HCT116 (cell line): ENCODE results near the gene LSM10. TPM values are rescaled to one million over a fixed set of nuclear protein-coding genes. Genes with fewer than 3 reads are reported as not detected.
A peak's percentile ranks its signal among the peaks of the same experiment; 100 is the strongest.

ENCODE experiments used
- ATAC-seq: fragments of 200-7000 bp; cut with Tn5 transposase; 2 replicates; pipeline ENCODE4 v1.9.1; 2020; ENCODE audit warnings: mild to moderate bottlenecking, moderate library complexity
- BruUV-seq: library from RNA; stranded (reverse); fragments of 400-500 nt; replicated peaks from 2 replicates; lab custom pipeline; 2021; lab: Mats Ljungman, UMichigan
- CTCF ChIA-PET: fragments of 300-600 bp; sonication (Branson Sonifier 250); formaldehyde crosslinking; loops from one replicate; lab custom pipeline; 2021; ENCODE audit warnings: antibody characterized with exemption; lab: Charles Lee
- POLR2A ChIA-PET: fragments of 300-600, 350-600 bp; sonication (Branson Sonifier 250); formaldehyde crosslinking; loops from one replicate; lab custom pipeline; 2021; ENCODE audit warnings: antibody characterized with exemption; lab: Charles Lee
- RAD21 ChIA-PET, 2 experiments: fragments of 300-600 bp; sonication (Branson Sonifier 250); formaldehyde crosslinking; loops; one replicate each; lab custom pipeline; 2023; ENCODE audit warnings: low total read pairs in 2 of 2; ENCODE audit not compliant: uncharacterized antibody in 2 of 2, unreplicated experiment in 2 of 2, low non-redundant PET in 1 of 2; lab: Charles Lee
- DNase-seq: peaks from one replicate; pipeline ENCODE4 v3.0.0-alpha.2; 2010; ENCODE audit warnings: low read depth, low spot score
- H2AFZ ChIP-seq: fragments of 200-600 bp; shearing (Covaris generic), sonication (generic); 2 replicates; pipeline ENCODE4 v1.6.1; 2017; ENCODE audit warnings: low read depth, mixed run types, mixed read lengths, antibody characterized with exemption, low read length; ENCODE audit not compliant: poor library complexity, severe bottlenecking
- H3K27ac ChIP-seq: 2 replicates; pipeline ENCODE4 v1.5.1; 2012; ENCODE audit warnings: low read depth, low read length
- H3K27me3 ChIP-seq: fragments of 200-600 bp; sonication (generic); 2 replicates; pipeline ENCODE4 v1.6.1; 2016; ENCODE audit warnings: mixed run types, low read length, mixed read lengths; ENCODE audit not compliant: insufficient read depth
- H3K36me3 ChIP-seq, 2 experiments: fragments of 200-500 bp in 1 of 2; fragments of 200-600 bp in 1 of 2; sonication (Bioruptor generic) in 1 of 2; sonication (generic) in 1 of 2; 2 replicates each; pipeline versions ENCODE4 v1.5.1 to v1.6.1; 2014 to 2016; ENCODE audit warnings: low read length in 2 of 2, inconsistent platforms in 1 of 2, mixed read lengths in 1 of 2, mixed run types in 1 of 2; ENCODE audit not compliant: insufficient read depth in 2 of 2, control insufficient read depth in 1 of 2
- H3K4me1 ChIP-seq, 2 experiments: fragments of 200-600 bp in 1 of 2; sonication (generic) in 1 of 2; 2 replicates each; pipeline versions ENCODE4 v1.5.1 to v1.6.1; 2012 to 2017; ENCODE audit warnings: low read length in 2 of 2, inconsistent platforms in 1 of 2, mild to moderate bottlenecking in 1 of 2, mixed read lengths in 1 of 2, mixed run types in 1 of 2, moderate library complexity in 1 of 2; ENCODE audit not compliant: insufficient read depth in 2 of 2, control insufficient read depth in 1 of 2
- H3K4me2 ChIP-seq: fragments of 200-600 bp; sonication (generic); 2 replicates; pipeline ENCODE4 v1.6.1; 2017; ENCODE audit warnings: mixed run types, low read length, mixed read lengths
- H3K4me3 ChIP-seq, 2 experiments: fragments of 200-600 bp in 1 of 2; sonication (generic) in 1 of 2; replicated peaks in 1 of 2; 2 replicates each; pipeline ENCODE4 v1.5.1; 2011 to 2016; ENCODE audit warnings: low read length in 2 of 2, control low read depth in 1 of 2, low read depth in 1 of 2, mild to moderate bottlenecking in 1 of 2, mixed read lengths in 1 of 2, mixed run types in 1 of 2
- H3K79me2 ChIP-seq: fragments of 200-600 bp; sonication (generic); 2 replicates; pipeline ENCODE4 v1.6.1; 2017; ENCODE audit warnings: mild to moderate bottlenecking, mixed run types, low read length, moderate library complexity, mixed read lengths; ENCODE audit not compliant: insufficient read depth
- H3K9ac ChIP-seq: fragments of 200-600 bp; sonication (generic); 2 replicates; pipeline ENCODE4 v1.6.1; 2016; ENCODE audit warnings: low read length, mixed read lengths
- H3K9me2 ChIP-seq: fragments of 200-600 bp; sonication (generic), shearing (Covaris generic); 2 replicates; pipeline ENCODE4 v1.6.1; 2017; ENCODE audit warnings: mixed run types, mild to moderate bottlenecking, moderate library complexity; ENCODE audit not compliant: insufficient read depth
- H3K9me3 ChIP-seq, 2 experiments: fragments of 200-500 bp in 1 of 2; fragments of 200-600 bp in 1 of 2; sonication (Bioruptor generic) in 1 of 2; sonication (generic) in 1 of 2; 2 replicates each; pipeline ENCODE4 v1.6.1; 2014 to 2017; ENCODE audit warnings: low read length in 2 of 2, mixed read lengths in 2 of 2, inconsistent platforms in 1 of 2, low read depth in 1 of 2, mild to moderate bottlenecking in 1 of 2, mixed run types in 1 of 2, moderate library complexity in 1 of 2; ENCODE audit not compliant: control insufficient read depth in 1 of 2, insufficient read depth in 1 of 2
- H4K20me1 ChIP-seq: fragments of 200-600 bp; sonication (generic), shearing (Covaris generic); 2 replicates; pipeline ENCODE4 v1.6.1; 2017; ENCODE audit warnings: mixed run types, mild to moderate bottlenecking, moderate library complexity; ENCODE audit not compliant: insufficient read depth
- CEBPB ChIP-seq: IDR thresholded peaks from 2 replicates; pipeline ENCODE4 v1.6.1; 2012; ENCODE audit warnings: low read depth
- CTCF ChIP-seq, 3 experiments: fragments of 200-600 bp in 1 of 3; sonication (generic) in 1 of 3; IDR thresholded peaks in 2 of 3; conservative IDR thresholded peaks in 1 of 3; 2 replicates each; pipeline ENCODE4 v1.5.1; 2012 to 2017; ENCODE audit warnings: low read depth in 2 of 3, low read length in 2 of 3, antibody characterized with exemption in 1 of 3, borderline replicate concordance in 1 of 3, control low read depth in 1 of 3, mild to moderate bottlenecking in 1 of 3, mixed read lengths in 1 of 3, mixed run types in 1 of 3, moderate library complexity in 1 of 3; ENCODE audit not compliant: insufficient read depth in 1 of 3
- FOSL1 ChIP-seq: IDR thresholded peaks from 2 replicates; pipeline ENCODE4 v1.6.1; 2012; ENCODE audit warnings: low read depth
- MAX ChIP-seq: IDR thresholded peaks from 2 replicates; pipeline ENCODE4 v1.6.1; 2012
- RAD21 ChIP-seq: IDR thresholded peaks from 2 replicates; pipeline ENCODE4 v1.6.1; 2012; ENCODE audit warnings: low read depth, mild to moderate bottlenecking
- SIN3A ChIP-seq: IDR thresholded peaks from 2 replicates; pipeline ENCODE4 v1.6.1; 2012; ENCODE audit warnings: low read depth
- SP1 ChIP-seq: IDR thresholded peaks from 2 replicates; pipeline ENCODE4 v1.6.1; 2012; ENCODE audit warnings: low read depth
- YY1 ChIP-seq: IDR thresholded peaks from 2 replicates; pipeline ENCODE4 v1.6.1; 2011; ENCODE audit warnings: low read length, low read depth, moderate library complexity, mild to moderate bottlenecking; ENCODE audit not compliant: insufficient replicate concordance; ENCODE audit errors: extremely low read depth
- ZBTB33 ChIP-seq: IDR thresholded peaks from 2 replicates; pipeline ENCODE4 v1.6.1; 2011; ENCODE audit warnings: mild to moderate bottlenecking, low read length, moderate library complexity; ENCODE audit not compliant: insufficient replicate concordance; ENCODE audit errors: extremely low read depth
- intact Hi-C: fragments of 100-400 bp; cut with micrococcal nuclease; formaldehyde crosslinking; loops from 2 replicates; pipeline ENCODE4 v1.10.0; 2022
- total RNA-seq: library from RNA; stranded (reverse); gene quantifications from one replicate; pipeline ENCODE4 v1.2.1, GENCODE V29; 2021; ENCODE audit not compliant: unreplicated experiment

The LSM10 gene
- total RNA-seq, 1 experiment from 2014 or later = 49.5 TPM

- TF ChIP-seq MAX = no peak
Measured at GRCh38 chr1:36421649-36422048, 23.9 kb upstream of the LSM10 start (continued).

GRCh38 chr1:36420836-36421317, 23.2 kb upstream of the LSM10 start:
- peak; percentile 92 for ATAC-seq
- Histone ChIP-seq H2AFZ (no peak overlapping the region), H3K4me3 (no peak overlapping the region), H3K4me1 (peaks cover 6 to 26% of the 10 kb centered on the region in 2 experiments; a peak in 3 of 4 replicates), H3K36me3 (no peaks in the 10 kb centered on the region)
- DNase-seq = peak; percentile 69
- CTCF ChIA-PET = interaction anchor here (1.4 to 3.0 kb wide), 3 partner anchors 19 to 79 kb away, joined by 3 to 7 read pairs (median 7); no protein-coding TSS in a partner anchor
- TF ChIP-seq YY1 = no peak
- peak; percentile 89 to 94 (median 93) for TF ChIP-seq CTCF (IDR thresholded peaks at IDR 0.05 in 2 of 3, conservative IDR thresholded peaks at IDR 0.05 in 1 of 3; ENCODE audit: borderline replicate concordance in 1 of 3, insufficient read depth in 1 of 3, low read depth in 2 of 3, low read length in 2 of 3)
- TF ChIP-seq RAD21 = peak; percentile 98
- TF ChIP-seq SP1 = no peak
- TF ChIP-seq CEBPB = no peak
- TF ChIP-seq SIN3A = no peak
- TF ChIP-seq FOSL1 = no peak
- no peak for TF ChIP-seq ZBTB33
- TF ChIP-seq, all 23 proteins: peak for 2
- intact Hi-C loops = loop anchor here (1.0 to 5.0 kb wide), 4 partner anchors 52 to 319 kb away; no protein-coding TSS in a partner anchor
- H3K9me2 ChIP-seq = no peaks in the 10 kb centered on the region
- H3K9me3 ChIP-seq = no peaks in the 10 kb centered on the region
- no peak overlapping the region for H3K9ac ChIP-seq
- H4K20me1 ChIP-seq = no peaks in the 10 kb centered on the region
- peak overlapping the region; percentile 3; the same call in 1 of the 2 replicates for H3K4me2 ChIP-seq
- no peaks in the 10 kb centered on the region for H3K79me2 ChIP-seq
- H3K27ac ChIP-seq = no peak overlapping the region
- POLR2A ChIA-PET = no interaction called here
- BruUV-seq = no TSS peak
- RAD21 ChIA-PET = no interaction called here
- no peaks in the 10 kb centered on the region for H3K27me3 ChIP-seq
